ENCODE results near the gene KYNU.

Gene KYNU

DNA sequence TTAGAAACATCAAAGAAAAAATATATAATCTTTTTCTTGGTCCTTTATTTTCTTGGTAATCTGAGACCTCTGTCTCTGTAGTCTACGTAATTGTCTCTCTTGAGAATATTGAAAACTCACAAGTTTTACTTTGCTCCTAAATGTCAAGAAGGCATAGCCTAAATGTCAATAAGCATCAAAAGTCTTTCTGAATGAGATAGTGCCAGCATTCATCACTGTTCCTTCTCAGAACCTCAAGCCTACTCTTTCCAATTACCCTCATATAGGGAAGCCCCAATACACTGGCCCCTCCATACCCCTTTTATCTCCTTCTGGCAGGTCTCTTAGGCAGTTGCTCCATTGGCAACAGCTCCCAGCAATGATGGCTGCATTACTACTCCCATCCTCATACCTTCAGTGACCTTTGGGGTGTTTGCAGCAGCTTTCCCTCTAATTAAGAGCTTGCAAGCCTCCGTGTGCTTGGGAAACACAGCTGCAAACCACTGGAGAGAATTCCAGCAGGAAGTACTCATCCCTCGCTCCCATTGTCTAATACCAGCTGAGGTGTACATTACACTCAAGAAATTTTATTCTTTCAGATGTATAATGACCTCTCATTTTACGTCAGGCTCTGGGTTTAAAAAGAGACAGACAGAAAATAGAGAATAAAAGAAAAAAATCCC lies 95.8 kb downstream of the KYNU start:
- no peak for DNase-seq

- no peak for DNase-seq
These were observed 96.4 kb downstream of the KYNU start for GRCh38 chr2:142973822-142974207.

DNA sequence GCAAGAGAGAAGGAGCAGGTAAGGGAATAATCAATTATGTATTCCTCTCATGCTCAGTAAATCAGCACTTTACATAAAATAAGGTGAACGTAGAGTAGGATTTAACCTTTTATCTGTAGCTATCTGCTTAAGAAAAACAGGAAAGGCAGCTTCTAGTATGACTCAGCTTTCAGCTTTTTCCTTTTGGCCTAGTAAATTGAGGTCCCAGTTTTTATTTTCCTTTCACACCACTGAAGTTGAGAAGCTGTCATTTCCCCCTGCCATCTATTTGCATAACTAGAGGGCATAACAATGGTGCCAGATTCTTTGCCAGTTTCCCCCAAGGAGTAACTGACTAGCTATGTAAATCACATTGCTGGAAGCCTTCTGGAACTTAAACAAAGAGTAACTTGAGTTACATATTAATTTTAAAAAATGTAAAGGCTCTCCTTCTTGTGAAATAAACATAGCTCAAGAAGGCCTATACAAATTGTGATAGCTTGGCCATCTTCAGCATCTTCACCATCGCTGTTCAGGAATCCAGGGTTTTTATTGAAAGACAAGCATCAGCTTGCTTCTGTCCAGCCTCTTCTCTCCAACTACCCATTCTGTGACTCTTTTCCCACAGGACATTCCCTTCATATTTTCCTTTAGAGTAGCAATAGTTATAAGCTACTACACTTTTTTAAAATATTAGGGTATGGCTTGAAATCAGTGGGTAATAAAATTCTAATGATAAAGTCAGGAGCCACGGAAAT lies 97.0 kb downstream of the KYNU start:
- no peak for DNase-seq

GRCh38 chr2:142975239-142975638 lies 97.8 kb downstream of the KYNU start:
- no peak for DNase-seq

DNA sequence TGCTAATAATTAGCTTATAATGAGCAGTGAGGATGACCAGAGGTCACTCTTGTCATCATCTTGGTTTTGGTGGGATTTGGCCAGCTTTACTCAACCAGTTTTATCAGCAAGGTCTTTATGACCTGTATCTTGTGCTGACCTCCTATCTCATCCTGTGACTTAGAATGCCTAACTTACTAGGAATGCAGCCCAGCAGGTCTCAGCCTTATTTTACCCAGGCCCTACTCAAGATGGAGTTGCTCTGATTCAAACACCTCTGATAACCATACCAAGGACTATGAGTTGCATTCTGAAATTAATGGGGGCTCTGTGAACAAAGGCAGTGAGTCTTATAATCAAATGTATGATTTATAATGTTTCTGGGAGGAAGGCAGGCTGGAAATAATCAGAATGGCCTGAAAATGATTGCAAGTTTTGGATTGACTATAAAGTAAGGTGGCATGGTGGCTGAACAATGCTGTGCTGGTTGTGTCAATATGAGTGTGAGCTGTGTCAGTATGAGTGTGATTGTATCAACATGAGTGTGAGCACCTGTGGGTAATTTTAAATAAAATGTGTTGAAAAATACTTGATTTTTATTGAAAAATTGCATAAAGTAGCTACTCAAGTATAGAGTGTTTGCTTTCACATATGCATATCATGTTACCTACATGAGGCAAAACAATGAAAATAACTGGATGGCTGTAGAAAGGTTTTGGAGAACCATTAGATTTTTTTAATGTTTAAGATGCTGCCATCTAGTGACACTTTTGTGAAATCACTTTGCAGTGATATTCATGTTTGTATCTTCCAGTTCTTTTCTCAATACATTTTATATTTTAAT lies 103.0 kb downstream of the KYNU start:
- DNase-seq: no peak

- DNase-seq: no peak
These were observed 103.6 kb downstream of the KYNU start for GRCh38 chr2:142981069-142981378.

- DNase-seq: no peak
These were observed 104.3 kb downstream of the KYNU start for GRCh38 chr2:142981756-142982155.

- DNase-seq: peak; percentile 6
These were observed 105.7 kb downstream of the KYNU start for GRCh38 chr2:142983174-142983573.

DNA sequence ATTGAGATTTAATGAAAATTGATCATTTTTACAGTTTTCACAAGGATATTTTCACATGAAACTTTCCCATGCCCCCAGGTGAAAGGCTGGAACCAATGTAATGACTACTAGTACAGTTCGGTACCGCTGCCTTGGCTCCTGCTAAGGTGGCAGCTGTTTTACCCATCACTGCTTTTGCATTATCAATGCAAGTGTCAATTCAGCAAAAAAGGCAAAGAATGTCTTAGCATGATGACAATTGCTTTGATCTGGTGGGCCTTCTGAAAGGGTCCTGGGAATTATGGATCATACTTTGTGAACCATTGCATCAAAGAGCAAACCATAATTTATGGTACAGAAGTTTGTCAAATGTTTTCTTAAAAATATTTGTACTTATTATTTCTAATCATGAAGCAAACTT lies 107.2 kb downstream of the KYNU start:
- no peak for DNase-seq

GRCh38 chr2:142987044-142987443 lies 109.6 kb downstream of the KYNU start:
- DNase-seq: no peak

DNA sequence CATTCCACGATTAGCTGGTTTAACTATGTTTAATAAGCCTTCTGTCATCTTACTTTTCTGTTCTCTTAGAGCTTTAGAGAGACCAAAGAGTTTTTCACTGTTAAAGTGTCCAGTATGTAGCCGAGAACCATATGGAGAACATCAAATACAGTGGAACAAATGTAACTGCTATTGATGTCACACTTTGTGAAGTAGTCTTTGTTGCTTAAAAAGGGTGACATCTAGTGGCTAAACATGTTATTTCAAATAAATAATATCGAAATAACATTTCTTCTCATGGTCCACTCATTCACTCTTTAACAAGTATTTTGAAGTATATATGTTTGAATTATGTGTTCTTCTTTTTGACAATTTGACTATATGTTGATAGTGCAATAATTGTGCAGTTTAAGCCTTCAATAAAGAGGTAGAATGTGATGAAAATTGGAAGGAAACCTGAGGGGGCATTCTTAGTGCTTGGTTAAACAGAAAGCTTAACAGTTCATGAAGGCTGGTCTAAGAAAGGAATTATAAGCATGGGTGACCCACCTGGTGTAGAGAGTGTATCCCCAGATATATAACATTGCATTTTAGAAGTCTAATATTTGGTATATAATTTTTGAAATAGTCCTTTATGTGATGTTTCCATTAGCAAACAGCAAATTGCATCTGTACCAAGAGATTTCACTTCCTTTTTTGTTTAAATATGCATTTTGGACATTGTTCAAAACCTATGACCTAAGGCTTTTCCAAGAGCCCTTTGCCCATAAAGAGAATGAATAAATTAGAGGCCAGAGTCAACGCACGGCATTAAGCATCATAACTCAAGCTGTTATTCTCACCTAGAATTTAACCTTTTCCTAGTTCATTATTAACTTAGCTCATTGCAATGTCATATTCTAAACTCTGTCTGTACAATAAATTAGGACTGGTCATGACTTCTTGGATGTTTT lies 112.1 kb downstream of the KYNU start:
- no peak for DNase-seq

DNA sequence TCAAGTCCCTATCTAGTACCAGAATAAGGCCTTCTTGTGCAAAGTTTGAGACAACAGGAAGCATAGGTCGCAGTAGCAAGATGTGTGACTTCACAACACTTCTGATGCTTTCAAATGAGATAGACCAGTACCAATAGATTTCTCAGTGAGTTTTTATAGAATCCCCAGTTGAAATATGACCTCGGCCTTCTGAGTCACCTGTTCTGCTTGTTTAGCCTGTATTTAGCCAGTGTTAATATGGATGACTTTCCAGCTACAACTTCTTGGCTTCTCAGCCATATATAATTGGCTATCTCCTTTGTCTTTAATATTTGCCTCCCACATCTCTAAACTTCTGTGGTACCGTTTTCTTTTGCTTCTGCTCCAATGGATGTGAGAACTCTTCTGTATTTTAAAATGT lies 113.8 kb downstream of the KYNU start:
- DNase-seq: no peak

- DNase-seq: no peak
These were observed 115.4 kb downstream of the KYNU start for GRCh38 chr2:142992840-142993239.

- no peak for DNase-seq
These were observed 116.3 kb downstream of the KYNU start for GRCh38 chr2:142993771-142994170.

- no peak for DNase-seq
These were observed 117.2 kb downstream of the KYNU start for GRCh38 chr2:142994665-142995064.

DNA sequence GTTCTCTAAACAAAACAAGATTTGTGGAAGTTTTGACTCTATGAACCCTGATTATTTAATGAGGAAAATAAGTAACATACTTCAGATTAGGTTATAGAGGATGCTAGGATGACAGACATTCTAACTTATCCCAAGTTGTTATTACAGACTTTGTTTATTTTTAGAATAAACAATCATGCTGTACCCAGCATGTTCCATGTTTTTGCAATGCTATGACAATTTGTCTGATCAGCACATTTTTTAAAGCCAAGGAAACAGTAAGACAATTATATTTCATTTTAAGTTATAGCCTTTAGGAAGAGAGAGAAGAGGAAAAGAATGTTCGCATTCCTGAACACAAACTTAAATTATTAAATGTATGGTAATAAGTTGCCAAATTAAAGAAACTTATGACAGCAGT lies 119.8 kb downstream of the KYNU start:
- no peak for DNase-seq

GRCh38 chr2:143000599-143000998 lies 123.1 kb downstream of the KYNU start:
- no peak for DNase-seq

DNA sequence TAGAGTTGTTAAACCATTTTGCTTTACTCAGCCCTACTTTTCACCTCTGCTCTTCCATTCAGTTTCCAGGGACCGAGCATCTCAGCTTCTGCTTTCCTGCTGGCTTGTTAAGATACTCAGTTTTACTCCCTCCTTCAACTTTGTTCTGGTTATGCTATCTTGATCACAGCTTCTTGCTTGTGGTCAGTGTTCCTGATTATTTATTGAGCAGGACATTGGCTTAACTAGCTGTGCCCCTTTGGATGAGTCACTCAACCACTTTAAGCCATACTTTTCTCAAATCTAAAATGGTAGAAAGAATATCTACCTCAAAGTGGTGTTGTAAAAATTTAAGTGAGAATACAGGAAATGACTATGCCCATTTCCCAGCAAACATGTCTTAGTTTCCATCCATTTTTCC lies 124.0 kb downstream of the KYNU start:
- no peak for DNase-seq

DNA sequence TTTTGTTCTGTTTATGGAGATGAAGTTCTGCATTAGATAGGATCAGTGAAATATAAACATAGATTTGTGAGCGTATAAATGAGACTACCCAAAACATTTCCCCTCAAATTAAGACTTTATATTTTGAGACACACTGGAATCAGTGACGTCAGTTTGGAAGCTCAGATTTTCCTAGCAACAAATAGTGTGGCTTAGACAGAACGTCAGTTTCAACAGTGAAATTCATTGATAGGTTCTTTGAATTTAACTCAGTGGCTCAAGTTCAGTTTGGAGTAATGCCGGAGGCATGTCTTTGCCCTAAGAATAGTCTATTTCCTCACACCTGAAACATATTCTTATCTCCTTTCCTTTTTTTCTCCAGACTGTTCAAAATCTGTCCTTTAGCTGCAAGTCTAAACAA lies 138.2 kb downstream of the KYNU start:
- no peak for DNase-seq

- no peak for DNase-seq
These were observed 149.1 kb downstream of the KYNU start for GRCh38 chr2:143026411-143027054.

DNA sequence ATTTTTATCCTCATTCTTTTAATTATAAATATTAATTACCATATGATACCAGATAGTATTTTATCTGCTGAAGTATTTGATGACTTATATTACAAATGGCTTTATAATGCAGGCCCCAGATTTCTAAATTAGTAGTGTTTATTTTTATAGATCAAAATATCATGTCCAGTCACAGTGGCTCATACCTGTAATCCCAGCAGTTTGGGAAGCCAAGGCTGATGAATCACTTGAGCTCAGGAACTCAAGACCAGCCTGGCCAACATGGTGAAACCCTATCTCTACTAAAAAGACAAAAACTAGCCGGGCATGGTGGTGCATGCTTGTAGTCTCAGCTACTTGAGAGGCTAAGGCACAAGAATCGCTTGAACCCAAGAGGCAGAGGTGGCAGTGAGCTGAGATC lies 151.7 kb downstream of the KYNU start:
- no peak for DNase-seq

GRCh38 chr2:143030127-143030526 lies 152.7 kb downstream of the KYNU start:
- peak; percentile 67 for DNase-seq

Data from SIG-M5 (cell line).